GM12878 (cell line): ENCODE results near the gene MYO16. TPM values are rescaled to one million over a fixed set of nuclear protein-coding genes. Genes with fewer than 3 reads are reported as not detected.

Experiments used
- ASH2L ChIP-seq: fragments of 300-600, 200-600 bp; sonication (generic); IDR thresholded peaks from 2 replicates; pipeline ENCODE4 v1.6.1; 2017; ENCODE audit warnings: low read depth, mild to moderate bottlenecking, borderline replicate concordance
- CTCF ChIP-seq, 3 experiments: IDR thresholded peaks in 2 of 3; conservative IDR thresholded peaks in 1 of 3; 2 replicates each; pipeline ENCODE4 v1.5.1; 2011; ENCODE audit warnings: low read depth in 3 of 3, low read length in 3 of 3, mild to moderate bottlenecking in 3 of 3, control low read depth in 2 of 3, moderate library complexity in 2 of 3, inconsistent platforms in 1 of 3, mixed read lengths in 1 of 3; ENCODE audit not compliant: control insufficient read depth in 2 of 3, insufficient read depth in 1 of 3; ENCODE audit errors: extremely low read depth in 1 of 3
- E2F8 ChIP-seq: fragments of 450-650 bp; IDR thresholded peaks from 2 replicates; pipeline ENCODE4 v1.6.1; 2018; ENCODE audit warnings: mild to moderate bottlenecking, low read depth, moderate library complexity; ENCODE audit not compliant: partially characterized antibody
- HDGF ChIP-seq: fragments of 450-650 bp; IDR thresholded peaks from 2 replicates; pipeline ENCODE4 v1.6.1; 2016; ENCODE audit warnings: antibody characterized with exemption
- MTA2 ChIP-seq: fragments of 450-650 bp; IDR thresholded peaks from 2 replicates; pipeline ENCODE4 v1.6.1; 2016; ENCODE audit warnings: low read depth, mild to moderate bottlenecking, moderate library complexity
- MTA3 ChIP-seq: IDR thresholded peaks from 2 replicates; pipeline ENCODE4 v1.6.1; 2012; ENCODE audit warnings: low read length, inconsistent platforms, borderline replicate concordance
- MXI1 ChIP-seq: fragments of 150-350 bp; IDR thresholded peaks from 2 replicates; pipeline ENCODE4 v1.6.1; 2011; ENCODE audit warnings: low read depth, mild to moderate bottlenecking, inconsistent platforms, low read length, improper control_type of control experiment
- PAX8 ChIP-seq: fragments of 450-650 bp; IDR thresholded peaks from 2 replicates; pipeline ENCODE4 v1.6.1; 2017; ENCODE audit warnings: mild to moderate bottlenecking, moderate library complexity
- PRDM15 ChIP-seq: fragments of 450-650 bp; formaldehyde crosslinking; IDR thresholded peaks from 2 replicates; pipeline ENCODE4 v1.4.0; 2020; ENCODE audit warnings: mild to moderate bottlenecking, moderate library complexity
- RB1 ChIP-seq: fragments of 450-650 bp; formaldehyde crosslinking; IDR thresholded peaks from 2 replicates; pipeline ENCODE4 v1.6.1; 2017; ENCODE audit warnings: mild to moderate bottlenecking, borderline replicate concordance
- RELB ChIP-seq: fragments of 450-650 bp; IDR thresholded peaks from 2 replicates; pipeline ENCODE4 v1.6.1; 2017; ENCODE audit warnings: low read depth, mild to moderate bottlenecking, moderate library complexity
- REST ChIP-seq: IDR thresholded peaks from 2 replicates; pipeline ENCODE4 v1.6.1; 2012; ENCODE audit warnings: mild to moderate bottlenecking, low read depth, low read length
- SMC3 ChIP-seq: IDR thresholded peaks from 2 replicates; pipeline ENCODE4 v1.6.1; 2011; ENCODE audit warnings: low read length, improper control_type of control experiment, borderline replicate concordance
- TAF1 ChIP-seq: IDR thresholded peaks from 2 replicates; pipeline ENCODE4 v1.6.1; 2011; ENCODE audit warnings: mild to moderate bottlenecking, low read depth, low read length, borderline replicate concordance
- polyA plus RNA-seq, 11 experiments: library from polyadenylated mRNA; depleted of rRNA in 4 of 11; unstranded in 6 of 11; stranded (reverse) in 5 of 11; fragments of >200 nt; fragmentation: Nextera tagmentation in 4 of 11; fragmentation: Illumina TruSeq in 1 of 11; extraction: Ambion mirVana in 4 of 11; extraction: Trizol in 1 of 11; gene quantifications; 1 replicate in 1 of 11; 2 replicates in 10 of 11; pipeline versions ENCODE4 v1.2.1 to v1.2.3, GENCODE V29; 2011 to 2016; ENCODE audit warnings: inconsistent platforms in 2 of 11, missing spikeins in 2 of 11, low read depth in 1 of 11
- total RNA-seq, 4 experiments: library from RNA; depleted of rRNA in 3 of 4; stranded (reverse); fragments of >200 nt in 3 of 4; fragmentation: Illumina TruSeq in 1 of 4; extraction: Trizol in 1 of 4; gene quantifications; 2 replicates each; pipeline versions ENCODE4 v1.2.1 to v1.2.3, GENCODE V29; 2013 to 2021

MYO16 gene
- total and polyA plus RNA-seq, 10 of the 15 experiments (the other 5 are each of a cell fraction or from before 2014, with no cell fraction given) = under 0.01 to 1.7 (median 0.05) TPM; not detected in 4

GRCh38 chr13:109162248-109163036, 533.0 kb downstream of the MYO16 start (continued):
- TF ChIP-seq RB1 = no peak
- TF ChIP-seq PAX8 = no peak
- TF ChIP-seq TAF1 = no peak
- peak; percentile 97 for TF ChIP-seq MTA3
- peak; percentile 93 for TF ChIP-seq MXI1
- no peak for TF ChIP-seq PRDM15 (CRISPR knock-in tag)
- TF ChIP-seq CTCF (IDR thresholded peaks at IDR 0.05 in 2 of 3, conservative IDR thresholded peaks at IDR 0.05 in 1 of 3; ENCODE audit: control insufficient read depth in 2 of 3, extremely low read depth in 1 of 3, insufficient read depth in 1 of 3, low read depth in 3 of 3, low read length in 3 of 3) = 0 out of 6 replicates have a peak, but pooled peaks of 1 of the 3 experiments have one; percentile 4
- peak; percentile 99 for TF ChIP-seq MTA2
- TF ChIP-seq REST = no peak; the same call in 1 of the 2 replicates
- TF ChIP-seq ASH2L = peak; percentile 98
- TF ChIP-seq HDGF = no peak
- TF ChIP-seq RELB = peak; percentile 91
- TF ChIP-seq E2F8 = no peak
- TF ChIP-seq SMC3 = peak; percentile 3; the same call in 1 of the 2 replicates
